Sigmoid colon (tissue), 4 donors: ENCODE measurements around the gene ABAT.

ENCODE experiments used
- CTCF ChIP-seq, 4 experiments: fragments of 450-650 bp in 3 of 4; fragments of 200-600 bp in 1 of 4; IDR thresholded peaks; one replicate each; pipeline ENCODE4 v1.5.1; 2016 to 2019; ENCODE audit warnings: antibody characterized with exemption in 4 of 4, mild to moderate bottlenecking in 3 of 4, moderate library complexity in 2 of 4
- EP300 ChIP-seq, 4 donors: sonication (generic); formaldehyde crosslinking; IDR thresholded peaks; one replicate each; pipeline ENCODE4 v1.6.1; 2017; ENCODE audit warnings: antibody characterized with exemption in 4 of 4
- POLR2A ChIP-seq, 2 donors: fragments of 450-650 bp; IDR thresholded peaks; one replicate each; pipeline ENCODE4 v1.6.1; 2016; ENCODE audit warnings: antibody characterized with exemption in 2 of 2, mild to moderate bottlenecking in 2 of 2, moderate library complexity in 2 of 2
- POLR2AphosphoS5 ChIP-seq, 4 donors: sonication (generic); formaldehyde crosslinking; IDR thresholded peaks; one replicate each; pipeline ENCODE4 v1.6.1; 2017; ENCODE audit warnings: antibody characterized with exemption in 4 of 4

GRCh38 chr16:8689686-8690085 is 15.3 kb downstream of the ABAT start:
- TF ChIP-seq CTCF (IDR thresholded peaks at IDR 0.05), result no peak
- TF ChIP-seq POLR2A (IDR thresholded peaks at IDR 0.05), result no peak
- no peak for TF ChIP-seq POLR2AphosphoS5 (IDR thresholded peaks at IDR 0.05)
- no peak for TF ChIP-seq EP300 (IDR thresholded peaks at IDR 0.05)
